NCI-H2081 treated with DMSO at 0.1 percent for 48 hours (cell line): ENCODE data around the gene MBTPS1.

ENCODE experiments used
- DNase-seq: peaks from one replicate; lab custom pipeline; 2025; lab: John Stamatoyannopoulos, UW

The MBTPS1 gene

GRCh38 chr16:84034516-84034915 is 82.2 kb downstream of the MBTPS1 start:
- no peak for DNase-seq

- no peak for DNase-seq
These were observed 83.2 kb downstream of the MBTPS1 start for GRCh38 chr16:84033251-84034195.

- no peak for DNase-seq
These were observed 84.1 kb downstream of the MBTPS1 start for GRCh38 chr16:84032458-84033178.

- no peak for DNase-seq
These were observed 85.2 kb downstream of the MBTPS1 start for GRCh38 chr16:84031556-84031955.

GRCh38 chr16:84029297-84030047 is 87.3 kb downstream of the MBTPS1 start:
- no peak for DNase-seq

- no peak for DNase-seq
These were observed 89.1 kb downstream of the MBTPS1 start for GRCh38 chr16:84027625-84028024.

- DNase-seq = no peak
These were observed 90.1 kb downstream of the MBTPS1 start for GRCh38 chr16:84026606-84027005.

GRCh38 chr16:84024854-84025253 is 91.9 kb downstream of the MBTPS1 start:
- DNase-seq = no peak

- no peak for DNase-seq
These were observed 94.1 kb downstream of the MBTPS1 start for GRCh38 chr16:84022644-84023043.

GRCh38 chr16:84021488-84021887 is 95.3 kb downstream of the MBTPS1 start:
- DNase-seq = no peak

GRCh38 chr16:84020353-84020752 is 96.4 kb downstream of the MBTPS1 start:
- DNase-seq = no peak

GRCh38 chr16:84018710-84019109 is 98.0 kb downstream of the MBTPS1 start:
- no peak for DNase-seq

GRCh38 chr16:84016477-84016876 is 100.3 kb downstream of the MBTPS1 start:
- DNase-seq = no peak

- DNase-seq = no peak
These were observed 101.3 kb downstream of the MBTPS1 start for GRCh38 chr16:84015399-84015798.

GRCh38 chr16:84014570-84015327 is 102.0 kb downstream of the MBTPS1 start:
- DNase-seq = no peak

- DNase-seq = no peak
These were observed 102.8 kb downstream of the MBTPS1 start for GRCh38 chr16:84013787-84014569.

GRCh38 chr16:84009282-84009681 is 107.5 kb downstream of the MBTPS1 start:
- DNase-seq = no peak

GRCh38 chr16:84007965-84008364 is 108.8 kb downstream of the MBTPS1 start:
- DNase-seq = no peak

GRCh38 chr16:84007520-84007919 is 109.2 kb downstream of the MBTPS1 start:
- DNase-seq = no peak

- DNase-seq = no peak
These were observed 111.4 kb downstream of the MBTPS1 start for GRCh38 chr16:84005391-84005790.

- DNase-seq = no peak
These were observed 112.3 kb downstream of the MBTPS1 start for GRCh38 chr16:84004442-84004841.
